K562 (cell line): Measurements from ENCODE around the gene FPGS. TPM values are rescaled to one million over a fixed set of nuclear protein-coding genes. Genes with fewer than 3 reads are reported as not detected.

ENCODE experiments used
- ARID1B ChIP-seq: fragments of 450-650 bp; IDR thresholded peaks from 2 replicates; pipeline ENCODE4 v1.6.1; 2016; ENCODE audit warnings: antibody characterized with exemption, mild to moderate bottlenecking, inconsistent platforms
- DDX20 ChIP-seq: fragments of 450-650 bp; IDR thresholded peaks from 2 replicates; pipeline ENCODE4 v1.6.1; 2016; ENCODE audit warnings: missing genetic modification characterization, low read depth, mild to moderate bottlenecking, missing compliant biosample characterization, moderate library complexity
- EGR1 ChIP-seq: fragments of 450-650 bp; conservative IDR thresholded peaks from 2 replicates; pipeline ENCODE4 v1.6.1; 2017; ENCODE audit warnings: mild to moderate bottlenecking
- FOXK2 ChIP-seq, 2 experiments: fragments of 450-650 bp; IDR thresholded peaks in 1 of 2; conservative IDR thresholded peaks in 1 of 2; 2 replicates each; pipeline ENCODE4 v1.6.1; 2016; ENCODE audit warnings: low read depth in 2 of 2, mild to moderate bottlenecking in 1 of 2
- IRF2 ChIP-seq: sonication (generic); formaldehyde crosslinking; IDR thresholded peaks from 2 replicates; pipeline ENCODE4 v1.8.1; 2022; ENCODE audit warnings: mild to moderate bottlenecking, missing genetic modification reagents
- RBM25 ChIP-seq: fragments of 200-400 bp; formaldehyde crosslinking; IDR thresholded peaks from 2 replicates; pipeline ENCODE4 v1.6.1; 2018; ENCODE audit warnings: low read length, low read depth, moderate library complexity; ENCODE audit not compliant: severe bottlenecking
- SIX5 ChIP-seq, 2 experiments: IDR thresholded peaks; 2 replicates each; pipeline ENCODE4 v1.6.1; 2011; ENCODE audit warnings: low read length in 2 of 2, borderline replicate concordance in 1 of 2, low read depth in 1 of 2, mild to moderate bottlenecking in 1 of 2, moderate library complexity in 1 of 2; ENCODE audit not compliant: insufficient read depth in 1 of 2
- polyA plus RNA-seq, 8 experiments: library from polyadenylated mRNA; depleted of rRNA in 4 of 8; stranded (reverse) in 5 of 8; unstranded in 3 of 8; fragments of >200 nt; fragmentation: Nextera tagmentation in 2 of 8; fragmentation: Illumina TruSeq in 1 of 8; extraction: Ambion mirVana in 2 of 8; extraction: Trizol in 1 of 8; gene quantifications; 2 replicates each; pipeline versions ENCODE4 v1.2.1 to v1.2.3, GENCODE V29; 2011 to 2014; ENCODE audit warnings: inconsistent platforms in 1 of 8, missing spikeins in 1 of 8
- total RNA-seq, 7 experiments: library from RNA; depleted of rRNA in 6 of 7; stranded (reverse); fragments of >200 nt in 6 of 7; fragmentation: Illumina TruSeq in 2 of 7; extraction: Trizol in 2 of 7; gene quantifications; 2 replicates each; pipeline versions ENCODE4 v1.2.1 to v1.2.3, GENCODE V29; 2011 to 2021; ENCODE audit warnings: low replicate concordance in 1 of 7
- TF ChIP-seq, protein P1 (sequence below): fragments of 450-650 bp; IDR thresholded peaks from 2 replicates; pipeline ENCODE4 v1.6.1; 2016
- TF ChIP-seq, protein P2 (sequence below), 2 experiments: fragments of 450-650 bp; conservative IDR thresholded peaks; 2 replicates each; pipeline ENCODE4 v1.6.1; 2017; ENCODE audit warnings: mild to moderate bottlenecking in 2 of 2, moderate library complexity in 2 of 2
- TF ChIP-seq, protein P3 (sequence below): sonication (generic); formaldehyde crosslinking; IDR thresholded peaks from 2 replicates; pipeline ENCODE4 v1.8.0; 2022; ENCODE audit warnings: mild to moderate bottlenecking, missing genetic modification reagents
- TF ChIP-seq, protein P4 (sequence below): fragments of 250-450 bp; sonication (Bioruptor Pico); IDR thresholded peaks from 2 replicates; pipeline ENCODE4 v1.4.0; 2020; ENCODE audit warnings: mild to moderate bottlenecking, moderate library complexity
- TF ChIP-seq, protein P5 (sequence below): fragments of 250-450 bp; sonication (Bioruptor Pico); IDR thresholded peaks from 2 replicates; pipeline ENCODE4 v1.8.0; 2021; ENCODE audit warnings: moderate library complexity, mild to moderate bottlenecking, inconsistent platforms
- TF ChIP-seq, protein P6 (sequence below): fragments of 250-450 bp; sonication (Bioruptor Pico); IDR thresholded peaks from 2 replicates; pipeline ENCODE4 v1.8.0; 2021; ENCODE audit warnings: mild to moderate bottlenecking, moderate library complexity

The FPGS gene
- total and polyA plus RNA-seq, 9 of the 15 experiments (the other 6 are each of a cell fraction or from before 2014, with no cell fraction given), result 0.84 to 86.4 (median 59.2) TPM

DNA sequence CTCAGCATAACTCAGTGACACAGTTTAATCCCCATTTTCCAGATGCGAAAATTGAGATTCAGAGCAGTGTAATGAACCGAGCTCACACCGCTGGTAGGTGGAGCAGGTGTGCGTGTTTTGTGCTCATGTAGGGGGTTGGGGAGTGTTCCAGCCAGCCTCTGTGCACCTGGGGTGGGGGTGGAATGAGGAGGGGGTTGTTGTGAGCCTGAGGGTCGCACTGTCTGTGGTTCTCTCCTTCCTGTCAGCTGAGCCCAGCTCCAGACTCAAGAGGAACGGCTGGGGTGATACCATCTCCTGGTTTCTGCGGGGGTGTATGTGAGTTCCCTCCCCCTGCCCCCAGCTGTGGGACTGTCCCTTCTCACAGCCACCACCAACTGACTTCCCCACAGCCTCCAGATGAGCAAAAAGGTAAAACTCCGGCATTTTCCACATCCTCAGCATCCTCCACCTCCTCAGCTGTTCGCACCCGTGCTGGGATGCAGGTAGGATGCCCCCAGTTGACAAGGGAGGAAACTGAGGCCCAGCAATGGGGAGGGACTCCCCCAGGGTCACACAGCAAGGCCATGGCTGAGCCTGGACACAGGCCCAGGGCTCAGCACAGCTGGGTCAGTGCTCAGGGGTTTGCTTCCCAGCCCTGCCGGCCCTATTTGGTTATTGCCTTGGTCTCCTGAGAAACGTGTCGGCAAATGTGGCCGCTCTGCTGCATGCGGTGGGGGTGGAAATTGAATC is 26.3 kb upstream of the FPGS start (continued):
- TF ChIP-seq FOXK2 (conservative IDR thresholded peaks at IDR 0.05 in 1 of 2, IDR thresholded peaks at IDR 0.05 in 1 of 2; ENCODE audit: low read depth in 2 of 2), result peak in 1 of 2 experiments; percentile 99; a peak in 2 of 4 replicates
- TF ChIP-seq, protein P1, sequence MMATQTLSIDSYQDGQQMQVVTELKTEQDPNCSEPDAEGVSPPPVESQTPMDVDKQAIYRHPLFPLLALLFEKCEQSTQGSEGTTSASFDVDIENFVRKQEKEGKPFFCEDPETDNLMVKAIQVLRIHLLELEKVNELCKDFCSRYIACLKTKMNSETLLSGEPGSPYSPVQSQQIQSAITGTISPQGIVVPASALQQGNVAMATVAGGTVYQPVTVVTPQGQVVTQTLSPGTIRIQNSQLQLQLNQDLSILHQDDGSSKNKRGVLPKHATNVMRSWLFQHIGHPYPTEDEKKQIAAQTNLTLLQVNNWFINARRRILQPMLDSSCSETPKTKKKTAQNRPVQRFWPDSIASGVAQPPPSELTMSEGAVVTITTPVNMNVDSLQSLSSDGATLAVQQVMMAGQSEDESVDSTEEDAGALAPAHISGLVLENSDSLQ, result peak; percentile 40; the same call in 1 of the 2 replicates
- peak; percentile 73 for TF ChIP-seq RBM25
- TF ChIP-seq, protein P2, sequence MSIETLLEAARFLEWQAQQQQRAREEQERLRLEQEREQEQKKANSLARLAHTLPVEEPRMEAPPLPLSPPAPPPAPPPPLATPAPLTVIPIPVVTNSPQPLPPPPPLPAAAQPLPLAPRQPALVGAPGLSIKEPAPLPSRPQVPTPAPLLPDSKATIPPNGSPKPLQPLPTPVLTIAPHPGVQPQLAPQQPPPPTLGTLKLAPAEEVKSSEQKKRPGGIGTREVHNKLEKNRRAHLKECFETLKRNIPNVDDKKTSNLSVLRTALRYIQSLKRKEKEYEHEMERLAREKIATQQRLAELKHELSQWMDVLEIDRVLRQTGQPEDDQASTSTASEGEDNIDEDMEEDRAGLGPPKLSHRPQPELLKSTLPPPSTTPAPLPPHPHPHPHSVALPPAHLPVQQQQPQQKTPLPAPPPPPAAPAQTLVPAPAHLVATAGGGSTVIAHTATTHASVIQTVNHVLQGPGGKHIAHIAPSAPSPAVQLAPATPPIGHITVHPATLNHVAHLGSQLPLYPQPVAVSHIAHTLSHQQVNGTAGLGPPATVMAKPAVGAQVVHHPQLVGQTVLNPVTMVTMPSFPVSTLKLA (conservative IDR thresholded peaks at IDR 0.05), result 0 out of 4 replicates have a peak, but pooled peaks of 1 of the 2 experiments have one; percentile 19
- peak in 1 of 2 experiments; percentile 22; a peak in 1 of 4 replicates for TF ChIP-seq SIX5 (IDR thresholded peaks at IDR 0.05; ENCODE audit: borderline replicate concordance in 1 of 2, insufficient read depth in 1 of 2, low read depth in 1 of 2, low read length in 2 of 2)
- TF ChIP-seq, protein P3, sequence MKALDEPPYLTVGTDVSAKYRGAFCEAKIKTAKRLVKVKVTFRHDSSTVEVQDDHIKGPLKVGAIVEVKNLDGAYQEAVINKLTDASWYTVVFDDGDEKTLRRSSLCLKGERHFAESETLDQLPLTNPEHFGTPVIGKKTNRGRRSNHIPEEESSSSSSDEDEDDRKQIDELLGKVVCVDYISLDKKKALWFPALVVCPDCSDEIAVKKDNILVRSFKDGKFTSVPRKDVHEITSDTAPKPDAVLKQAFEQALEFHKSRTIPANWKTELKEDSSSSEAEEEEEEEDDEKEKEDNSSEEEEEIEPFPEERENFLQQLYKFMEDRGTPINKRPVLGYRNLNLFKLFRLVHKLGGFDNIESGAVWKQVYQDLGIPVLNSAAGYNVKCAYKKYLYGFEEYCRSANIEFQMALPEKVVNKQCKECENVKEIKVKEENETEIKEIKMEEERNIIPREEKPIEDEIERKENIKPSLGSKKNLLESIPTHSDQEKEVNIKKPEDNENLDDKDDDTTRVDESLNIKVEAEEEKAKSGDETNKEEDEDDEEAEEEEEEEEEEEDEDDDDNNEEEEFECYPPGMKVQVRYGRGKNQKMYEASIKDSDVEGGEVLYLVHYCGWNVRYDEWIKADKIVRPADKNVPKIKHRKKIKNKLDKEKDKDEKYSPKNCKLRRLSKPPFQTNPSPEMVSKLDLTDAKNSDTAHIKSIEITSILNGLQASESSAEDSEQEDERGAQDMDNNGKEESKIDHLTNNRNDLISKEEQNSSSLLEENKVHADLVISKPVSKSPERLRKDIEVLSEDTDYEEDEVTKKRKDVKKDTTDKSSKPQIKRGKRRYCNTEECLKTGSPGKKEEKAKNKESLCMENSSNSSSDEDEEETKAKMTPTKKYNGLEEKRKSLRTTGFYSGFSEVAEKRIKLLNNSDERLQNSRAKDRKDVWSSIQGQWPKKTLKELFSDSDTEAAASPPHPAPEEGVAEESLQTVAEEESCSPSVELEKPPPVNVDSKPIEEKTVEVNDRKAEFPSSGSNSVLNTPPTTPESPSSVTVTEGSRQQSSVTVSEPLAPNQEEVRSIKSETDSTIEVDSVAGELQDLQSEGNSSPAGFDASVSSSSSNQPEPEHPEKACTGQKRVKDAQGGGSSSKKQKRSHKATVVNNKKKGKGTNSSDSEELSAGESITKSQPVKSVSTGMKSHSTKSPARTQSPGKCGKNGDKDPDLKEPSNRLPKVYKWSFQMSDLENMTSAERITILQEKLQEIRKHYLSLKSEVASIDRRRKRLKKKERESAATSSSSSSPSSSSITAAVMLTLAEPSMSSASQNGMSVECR (CRISPR knock-in tag), result 0 out of 2 replicates have a peak, but pooled peaks have one; percentile 33
- peak; percentile 89 for TF ChIP-seq EGR1
- no peak for TF ChIP-seq IRF2 (CRISPR knock-in tag)
- TF ChIP-seq, protein P4, sequence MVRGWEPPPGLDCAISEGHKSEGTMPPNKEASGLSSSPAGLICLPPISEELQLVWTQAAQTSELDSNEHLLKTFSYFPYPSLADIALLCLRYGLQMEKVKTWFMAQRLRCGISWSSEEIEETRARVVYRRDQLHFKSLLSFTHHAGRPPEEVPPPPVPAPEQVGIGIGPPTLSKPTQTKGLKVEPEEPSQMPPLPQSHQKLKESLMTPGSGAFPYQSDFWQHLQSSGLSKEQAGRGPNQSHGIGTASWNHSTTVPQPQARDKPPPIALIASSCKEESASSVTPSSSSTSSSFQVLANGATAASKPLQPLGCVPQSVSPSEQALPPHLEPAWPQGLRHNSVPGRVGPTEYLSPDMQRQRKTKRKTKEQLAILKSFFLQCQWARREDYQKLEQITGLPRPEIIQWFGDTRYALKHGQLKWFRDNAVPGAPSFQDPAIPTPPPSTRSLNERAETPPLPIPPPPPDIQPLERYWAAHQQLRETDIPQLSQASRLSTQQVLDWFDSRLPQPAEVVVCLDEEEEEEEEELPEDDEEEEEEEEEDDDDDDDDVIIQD (CRISPR knock-in tag), result no peak
- no peak for TF ChIP-seq DDX20 (tag)
- TF ChIP-seq, protein P5, sequence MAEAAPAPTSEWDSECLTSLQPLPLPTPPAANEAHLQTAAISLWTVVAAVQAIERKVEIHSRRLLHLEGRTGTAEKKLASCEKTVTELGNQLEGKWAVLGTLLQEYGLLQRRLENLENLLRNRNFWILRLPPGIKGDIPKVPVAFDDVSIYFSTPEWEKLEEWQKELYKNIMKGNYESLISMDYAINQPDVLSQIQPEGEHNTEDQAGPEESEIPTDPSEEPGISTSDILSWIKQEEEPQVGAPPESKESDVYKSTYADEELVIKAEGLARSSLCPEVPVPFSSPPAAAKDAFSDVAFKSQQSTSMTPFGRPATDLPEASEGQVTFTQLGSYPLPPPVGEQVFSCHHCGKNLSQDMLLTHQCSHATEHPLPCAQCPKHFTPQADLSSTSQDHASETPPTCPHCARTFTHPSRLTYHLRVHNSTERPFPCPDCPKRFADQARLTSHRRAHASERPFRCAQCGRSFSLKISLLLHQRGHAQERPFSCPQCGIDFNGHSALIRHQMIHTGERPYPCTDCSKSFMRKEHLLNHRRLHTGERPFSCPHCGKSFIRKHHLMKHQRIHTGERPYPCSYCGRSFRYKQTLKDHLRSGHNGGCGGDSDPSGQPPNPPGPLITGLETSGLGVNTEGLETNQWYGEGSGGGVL (CRISPR knock-in tag), result no peak
- peak; percentile 41 for TF ChIP-seq ARID1B
- TF ChIP-seq, protein P6, sequence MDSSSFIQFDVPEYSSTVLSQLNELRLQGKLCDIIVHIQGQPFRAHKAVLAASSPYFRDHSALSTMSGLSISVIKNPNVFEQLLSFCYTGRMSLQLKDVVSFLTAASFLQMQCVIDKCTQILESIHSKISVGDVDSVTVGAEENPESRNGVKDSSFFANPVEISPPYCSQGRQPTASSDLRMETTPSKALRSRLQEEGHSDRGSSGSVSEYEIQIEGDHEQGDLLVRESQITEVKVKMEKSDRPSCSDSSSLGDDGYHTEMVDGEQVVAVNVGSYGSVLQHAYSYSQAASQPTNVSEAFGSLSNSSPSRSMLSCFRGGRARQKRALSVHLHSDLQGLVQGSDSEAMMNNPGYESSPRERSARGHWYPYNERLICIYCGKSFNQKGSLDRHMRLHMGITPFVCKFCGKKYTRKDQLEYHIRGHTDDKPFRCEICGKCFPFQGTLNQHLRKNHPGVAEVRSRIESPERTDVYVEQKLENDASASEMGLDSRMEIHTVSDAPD, result no peak
